Duodenal mucosa (tissue), 2 donors: ENCODE results near the gene PTDSS2.

Experiments
- H3K27ac ChIP-seq: one replicate; pipeline ENCODE4 v1.7.0; 2013; ENCODE audit warnings: low read depth, low read length
- H3K27me3 ChIP-seq, 2 donors: one replicate each; pipeline ENCODE4 v1.7.0; 2013; ENCODE audit warnings: low read length in 2 of 2, control low read depth in 1 of 2; ENCODE audit not compliant: insufficient read depth in 2 of 2, control insufficient read depth in 1 of 2
- H3K36me3 ChIP-seq, 2 donors: one replicate each; pipeline ENCODE4 v1.7.0; 2013; ENCODE audit warnings: low read length in 2 of 2, control low read depth in 1 of 2; ENCODE audit not compliant: insufficient read depth in 2 of 2, control insufficient read depth in 1 of 2
- H3K4me1 ChIP-seq, 2 donors: one replicate each; pipeline ENCODE4 v1.7.0; 2013; ENCODE audit warnings: low read length in 2 of 2, control low read depth in 1 of 2; ENCODE audit not compliant: insufficient read depth in 2 of 2, control insufficient read depth in 1 of 2
- H3K4me3 ChIP-seq, 2 donors: one replicate each; pipeline ENCODE4 v1.7.0; 2013; ENCODE audit warnings: low read length in 2 of 2, low read depth in 1 of 2
- H3K9ac ChIP-seq, 2 donors: one replicate each; pipeline ENCODE4 v1.7.0; 2013; ENCODE audit warnings: low read length in 2 of 2, low read depth in 1 of 2
- H3K9me3 ChIP-seq, 2 donors: one replicate each; pipeline ENCODE4 v1.7.0; 2013; ENCODE audit warnings: low read length in 2 of 2, control low read depth in 1 of 2; ENCODE audit not compliant: control insufficient read depth in 1 of 2

Gene PTDSS2

GRCh38 chr11:477052-477715, 27.1 kb downstream of the PTDSS2 start:
- Histone ChIP-seq H3K27ac (no peak overlapping the region), H3K4me3 (no peak overlapping the region), H3K36me3 (no peaks in the 10 kb centered on the region), H3K4me1 (no peaks in the 10 kb centered on the region), H3K9me3 (no peaks in the 10 kb centered on the region), H3K9ac (no peak overlapping the region), H3K27me3 (no peaks in the 10 kb centered on the region)

- H3K4me3 ChIP-seq: no peak overlapping the region
- H3K9ac ChIP-seq: no peak overlapping the region
- no peaks in the 10 kb centered on the region for H3K36me3 ChIP-seq
- H3K9me3 ChIP-seq: no peaks in the 10 kb centered on the region
- no peak overlapping the region for H3K27ac ChIP-seq
- no peaks in the 10 kb centered on the region for H3K27me3 ChIP-seq
- H3K4me1 ChIP-seq: no peaks in the 10 kb centered on the region
Measured at GRCh38 chr11:479311-479710, 29.2 kb downstream of the PTDSS2 start.

DNA sequence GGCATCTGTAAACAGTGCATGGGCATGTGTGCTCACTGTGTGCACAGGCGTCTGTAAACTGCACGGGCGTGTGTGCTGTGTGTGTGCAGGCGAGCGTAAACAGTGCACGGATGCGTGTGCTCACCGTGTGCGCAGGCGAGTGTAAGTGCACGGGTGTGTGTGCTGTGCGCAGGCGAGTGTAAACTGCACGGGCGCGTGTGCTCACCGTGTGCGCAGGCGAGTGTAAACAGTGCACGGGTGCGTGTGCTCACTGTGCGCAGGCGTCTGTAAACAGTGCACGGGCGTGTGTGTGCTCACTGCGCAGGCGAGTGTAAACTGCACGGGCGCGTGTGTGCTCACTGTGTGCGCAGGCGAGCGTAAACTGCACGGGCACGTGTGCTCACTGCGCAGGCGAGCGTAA, 34.5 kb downstream of the PTDSS2 start:
- H3K36me3 ChIP-seq: no peaks in the 10 kb centered on the region

DNA sequence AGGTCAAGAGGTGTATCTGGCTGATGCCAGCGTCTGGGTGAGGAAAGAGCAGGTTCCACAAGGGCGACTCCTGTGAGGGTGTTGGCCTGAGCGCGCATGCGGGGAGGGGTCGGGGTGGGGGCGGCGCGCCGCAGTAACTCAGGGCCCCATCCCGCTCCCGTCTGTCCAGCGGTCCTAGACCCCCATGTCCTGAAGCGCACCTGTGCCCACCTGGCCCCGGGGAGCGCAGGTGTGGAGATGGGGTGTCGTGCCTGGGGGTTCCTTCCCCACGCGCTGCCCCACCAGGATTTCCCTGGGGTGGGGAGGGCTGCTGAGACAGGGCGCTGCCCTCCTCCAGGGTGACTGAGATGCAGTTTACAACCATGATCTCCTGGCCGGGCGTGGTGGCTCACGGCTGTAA, 36.1 kb downstream of the PTDSS2 start:
- Histone ChIP-seq H3K27ac (no peak overlapping the region), H3K9me3 (no peaks in the 10 kb centered on the region), H3K4me1 (no peaks in the 10 kb centered on the region), H3K9ac (no peak overlapping the region), H3K27me3 (no peaks in the 10 kb centered on the region), H3K36me3 (peaks cover 0 to 13% of the 10 kb centered on the region in 2 donors), H3K4me3 (no peak overlapping the region)

More for the DNA sequence above, 34.5 kb downstream of the PTDSS2 start:
- Histone ChIP-seq H3K4me1 (no peaks in the 10 kb centered on the region), H3K27me3 (no peaks in the 10 kb centered on the region), H3K9ac (no peak overlapping the region), H3K4me3 (no peak overlapping the region), H3K27ac (no peak overlapping the region), H3K9me3 (no peaks in the 10 kb centered on the region)

DNA sequence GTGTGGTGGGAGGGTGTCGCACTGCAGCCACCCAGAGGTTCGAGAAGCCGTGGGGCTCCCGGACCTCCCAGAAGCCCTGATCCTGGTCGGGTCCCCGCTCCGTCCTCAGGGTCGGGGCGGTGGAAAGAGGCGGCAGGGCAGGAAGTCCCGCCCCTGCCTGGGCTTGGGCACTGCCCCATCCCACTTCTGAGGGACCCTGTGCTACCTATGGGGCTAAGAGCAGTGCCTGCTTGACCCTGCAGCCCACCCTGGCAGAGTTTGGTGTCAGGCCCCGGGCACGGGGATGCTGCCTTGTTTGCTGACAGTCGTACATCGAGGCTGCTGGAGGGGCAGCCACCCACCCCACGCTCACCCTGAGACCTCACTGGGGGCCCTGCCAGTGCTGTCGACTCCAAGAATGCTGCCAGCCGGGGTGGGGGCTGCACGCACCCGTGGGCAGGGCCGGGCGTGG, 37.5 kb downstream of the PTDSS2 start:
- Histone ChIP-seq H3K4me1 (no peaks in the 10 kb centered on the region), H3K27ac (no peak overlapping the region)

GRCh38 chr11:488062-488461, 38.0 kb downstream of the PTDSS2 start:
- Histone ChIP-seq H3K27me3 (no peaks in the 10 kb centered on the region), H3K9ac (no peak overlapping the region), H3K36me3 (peaks cover 0 to 13% of the 10 kb centered on the region in 2 donors), H3K4me1 (no peaks in the 10 kb centered on the region), H3K4me3 (no peak overlapping the region), H3K27ac (no peak overlapping the region), H3K9me3 (no peaks in the 10 kb centered on the region)

More for the DNA sequence above, 37.5 kb downstream of the PTDSS2 start:
- H3K9me3 ChIP-seq: no peaks in the 10 kb centered on the region
- H3K36me3 ChIP-seq: peaks cover 0 to 13% of the 10 kb centered on the region in 2 donors
- no peak overlapping the region for H3K4me3 ChIP-seq
- no peak overlapping the region for H3K9ac ChIP-seq
- no peaks in the 10 kb centered on the region for H3K27me3 ChIP-seq

DNA sequence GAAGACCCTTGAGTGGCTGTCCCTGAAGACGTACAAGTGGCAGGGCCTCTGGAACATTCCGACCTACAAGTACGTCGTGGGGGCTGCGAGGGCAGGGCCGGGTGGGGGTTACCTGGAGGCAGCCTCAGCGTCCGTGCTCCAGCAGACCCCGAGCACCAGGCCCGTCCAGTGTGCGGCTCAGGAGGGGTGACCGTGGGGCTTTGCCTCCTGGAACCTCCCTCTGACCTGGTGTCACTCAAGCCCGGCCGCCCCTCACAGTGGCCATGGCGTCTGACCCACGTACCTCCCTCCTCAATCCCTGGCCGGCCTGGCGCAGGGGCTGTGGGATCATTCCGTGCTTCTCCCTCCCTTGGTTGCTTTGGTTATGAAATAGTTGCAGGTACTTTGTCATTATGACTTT, 38.5 kb downstream of the PTDSS2 start:
- Histone ChIP-seq H3K27ac (no peak overlapping the region), H3K9ac (no peak overlapping the region), H3K4me3 (no peak overlapping the region), H3K27me3 (no peaks in the 10 kb centered on the region), H3K4me1 (no peaks in the 10 kb centered on the region), H3K36me3 (peaks cover 0 to 13% of the 10 kb centered on the region in 2 donors), H3K9me3 (no peaks in the 10 kb centered on the region)

DNA sequence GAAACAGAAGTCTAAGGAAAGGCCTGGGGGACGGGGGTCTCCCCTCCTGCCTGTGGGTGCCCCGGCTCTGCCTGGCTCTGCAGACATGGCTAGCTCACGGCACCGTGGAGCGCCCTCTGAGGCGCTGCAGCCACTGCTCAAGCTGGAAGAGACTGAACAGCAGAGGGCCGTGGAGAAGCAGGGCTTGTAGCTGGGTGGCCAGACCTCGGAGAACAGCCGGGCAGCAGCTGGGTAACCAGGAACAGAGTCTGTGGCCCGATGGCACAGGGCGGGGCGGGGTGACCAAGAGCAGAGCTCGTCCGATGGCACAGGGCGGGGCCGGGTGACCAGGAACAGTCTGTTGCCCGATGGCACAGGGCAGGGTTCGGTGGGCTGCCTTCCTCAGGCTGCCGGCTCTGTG, 38.9 kb downstream of the PTDSS2 start:
- H3K36me3 ChIP-seq: peaks cover 0 to 13% of the 10 kb centered on the region in 2 donors
- no peaks in the 10 kb centered on the region for H3K9me3 ChIP-seq
- H3K27ac ChIP-seq: no peak overlapping the region
- H3K9ac ChIP-seq: no peak overlapping the region
- no peak overlapping the region for H3K4me3 ChIP-seq
- no peaks in the 10 kb centered on the region for H3K27me3 ChIP-seq
- H3K4me1 ChIP-seq: no peaks in the 10 kb centered on the region

GRCh38 chr11:489610-490185, 39.6 kb downstream of the PTDSS2 start:
- no peaks in the 10 kb centered on the region for H3K9me3 ChIP-seq
- peaks cover 3 to 19% of the 10 kb centered on the region in 2 donors for H3K36me3 ChIP-seq
- no peak overlapping the region for H3K4me3 ChIP-seq
- no peaks in the 10 kb centered on the region for H3K4me1 ChIP-seq
- no peak overlapping the region for H3K27ac ChIP-seq
- H3K27me3 ChIP-seq: no peaks in the 10 kb centered on the region
- H3K9ac ChIP-seq: no peak overlapping the region

DNA sequence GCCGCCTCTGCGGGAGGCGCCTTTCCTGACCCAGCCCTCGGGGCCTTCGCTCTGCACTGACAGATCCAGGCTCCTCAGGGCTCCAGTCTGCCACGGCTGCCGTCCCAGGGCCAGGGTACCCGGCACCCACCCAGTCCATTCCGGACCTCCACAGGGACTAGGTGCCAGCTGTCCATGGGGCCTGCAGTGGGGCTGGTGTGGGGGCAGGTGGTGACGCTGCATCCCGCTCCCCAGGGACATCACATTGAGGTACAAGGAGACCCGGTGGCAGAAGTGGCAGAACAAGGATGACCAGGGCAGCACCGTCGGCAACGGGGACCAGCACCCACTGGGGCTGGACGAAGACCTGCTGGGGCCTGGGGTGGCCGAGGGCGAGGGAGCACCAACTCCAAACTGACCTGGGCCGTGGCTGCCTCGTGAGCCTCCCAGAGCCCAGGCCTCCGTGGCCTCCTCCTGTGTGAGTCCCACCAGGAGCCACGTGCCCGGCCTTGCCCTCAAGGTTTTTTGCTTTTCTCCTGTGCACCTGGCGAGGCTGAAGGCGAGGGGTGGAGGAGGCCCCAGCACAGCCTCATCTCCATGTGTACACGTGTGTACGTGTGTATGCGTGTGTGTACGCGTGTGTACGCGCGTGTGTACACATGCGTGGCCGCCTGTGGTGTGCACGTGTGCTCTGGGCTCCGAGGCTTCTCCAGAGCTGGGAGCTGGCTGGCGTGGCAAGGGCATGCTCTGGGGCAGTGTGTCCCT, 40.3 kb downstream of the PTDSS2 start:
- H3K4me1 ChIP-seq: no peaks in the 10 kb centered on the region
- no peaks in the 10 kb centered on the region for H3K27me3 ChIP-seq
- no peaks in the 10 kb centered on the region for H3K9me3 ChIP-seq
- H3K27ac ChIP-seq: no peak overlapping the region
- H3K9ac ChIP-seq: no peak overlapping the region
- H3K36me3 ChIP-seq: peaks cover 10 to 26% of the 10 kb centered on the region in 2 donors
- H3K4me3 ChIP-seq: no peak overlapping the region
